Adrenal gland (tissue), 12 donors: ENCODE measurements around the gene NFKBIB. TPM values are rescaled to one million over a fixed set of nuclear protein-coding genes. Genes with fewer than 3 reads are reported as not detected.

Experiments
- DNase-seq, 7 donors: peaks; one replicate each; pipeline ENCODE4 v3.0.0-alpha.2; 2019 to 2020
- H3K27ac ChIP-seq, 5 donors: fragments of 200-600 bp; sonication (generic) in 4 of 5; 1 replicate in 3 of 5; 2 replicates in 2 of 5; pipeline versions ENCODE4 v1.5.1 to v1.8.0; 2016 to 2020; ENCODE audit warnings: mild to moderate bottlenecking in 1 of 5
- H3K27me3 ChIP-seq: fragments of 200-600 bp; 2 replicates; pipeline ENCODE4 v1.8.0; 2021
- H3K36me3 ChIP-seq, 2 donors: fragments of 200-600 bp; replicated peaks in 1 of 2; 1 replicate in 1 of 2; 2 replicates in 1 of 2; pipeline versions ENCODE4 v1.5.1 to v1.8.0; 2018 to 2022
- H3K4me1 ChIP-seq, 2 donors: fragments of 200-600 bp; replicated peaks in 1 of 2; 1 replicate in 1 of 2; 2 replicates in 1 of 2; pipeline versions ENCODE4 v1.5.1 to v1.8.0; 2018 to 2021
- H3K4me3 ChIP-seq, 4 donors: fragments of 200-600 bp; sonication (generic) in 3 of 4; one replicate each; pipeline ENCODE4 v1.5.1; 2016 to 2018
- H3K9me3 ChIP-seq, 3 donors: fragments of 200-600 bp; sonication (generic) in 1 of 3; replicated peaks in 1 of 3; 1 replicate in 2 of 3; 2 replicates in 1 of 3; pipeline versions ENCODE4 v1.5.1 to v1.8.0; 2016 to 2021
- CTCF ChIP-seq, 6 experiments: fragments of 450-650 bp in 4 of 6; fragments of 200-600 bp in 2 of 6; sonication (generic) in 1 of 6; IDR thresholded peaks; 1 replicate in 5 of 6; 2 replicates in 1 of 6; pipeline versions ENCODE4 v1.5.1 to v1.8.0; 2016 to 2021; ENCODE audit warnings: antibody characterized with exemption in 6 of 6, mild to moderate bottlenecking in 2 of 6, moderate library complexity in 1 of 6
- POLR2A ChIP-seq, 2 donors: fragments of 450-650 bp; IDR thresholded peaks; one replicate each; pipeline ENCODE4 v1.6.1; 2017; ENCODE audit warnings: antibody characterized with exemption in 2 of 2, mild to moderate bottlenecking in 2 of 2, moderate library complexity in 1 of 2
- WGBS, 4 donors: extraction: QIAGEN DNeasy Blood & Tissue Kit in 2 of 4; methylation state at CpG; one replicate each; pipeline versions ENCODE4 v1.1.5 to v1.1.7; 2013 to 2017; 5-methylcytosine and 5-hydroxymethylcytosine counted together
- intact Hi-C, 2 donors: fragments of 100-400 bp; cut with DNase I; formaldehyde crosslinking; loops; one replicate each; pipeline versions ENCODE4 v1.14.1 to v1.15.0; 2022 to 2023
- polyA plus RNA-seq, 3 donors: library from polyadenylated mRNA; stranded (reverse); fragments of 200-250 nt in 2 of 3; fragments of 350-450 nt in 1 of 3; fragmentation: Illumina TruSeq in 1 of 3; extraction: RNeasy Lipid Tissue Mini Kit (QIAGEN cat#74804) in 1 of 3; gene quantifications; one replicate each; pipeline ENCODE4 v1.2.3, GENCODE V29; 2013 to 2014
- total RNA-seq, 9 donors: library from RNA; depleted of rRNA in 4 of 9; stranded (reverse); fragments of >200 nt in 4 of 9; fragments of 120-200 nt in 1 of 9; fragmentation: NEBNext Ultra II Directional in 1 of 9; extraction: Animal tissue kit (Norgen Biotek cat#: 25700) in 1 of 9; gene quantifications; one replicate each; pipeline versions ENCODE4 v1.1.0 to v1.2.4, GENCODE V29; 2013 to 2023
- donor health status: healthy with polysubstance abuse.
- donor health status: Bipolar disorder and iron deficiency.
- donor health status: DM: yes; HTN: yes; CAD: no.
- donor health status: DM: no; HTN: no; CAD: no.
- donor health status: DM: no; HTN: no; CAD: no.
- donor health status: DM: yes; HTN: yes; CAD: no.

Gene NFKBIB
- total and polyA plus RNA-seq, 12 donors = 12.4 to 73.0 (median 31.7) TPM

- TF ChIP-seq POLR2A (IDR thresholded peaks at IDR 0.05) (no peak), CTCF (IDR thresholded peaks at IDR 0.05) (no peak)
These were observed 14.2 kb downstream of the NFKBIB start for GRCh38 chr19:38913958-38914357.

GRCh38 chr19:38915329-38916321, 15.9 kb downstream of the NFKBIB start:
- no peaks in the 10 kb centered on the region for H3K36me3 ChIP-seq
- 89 to 92% (median 91%) methylated on average over 28 to 44 of the region's 44 CpGs for WGBS, 4 donors
- H3K4me3 ChIP-seq = no peak overlapping the region
- no peak overlapping the region for H3K27ac ChIP-seq
- intact Hi-C loops = loop anchor here (10.0 kb wide), 2 partner anchors 281 to 291 kb away; no protein-coding TSS in a partner anchor
- DNase-seq = peak in 1 of 7 donors; percentile 13
- H3K4me1 ChIP-seq = peaks cover 0 to 3% of the 10 kb centered on the region in 2 donors
- H3K9me3 ChIP-seq = no peaks in the 10 kb centered on the region
- no peaks in the 10 kb centered on the region for H3K27me3 ChIP-seq
- TF ChIP-seq POLR2A (IDR thresholded peaks at IDR 0.05) (no peak), CTCF (IDR thresholded peaks at IDR 0.05) (no peak)

More at GRCh38 chr19:38913958-38914357, 14.2 kb downstream of the NFKBIB start:
- DNase-seq = no peak
- intact Hi-C loops = loop anchor here (10.0 kb wide), 2 partner anchors 279 to 289 kb away; no protein-coding TSS in a partner anchor
- no peaks in the 10 kb centered on the region for H3K27me3 ChIP-seq
- peaks cover 0 to 3% of the 10 kb centered on the region in 2 donors for H3K4me1 ChIP-seq
- H3K36me3 ChIP-seq = no peaks in the 10 kb centered on the region
- H3K27ac ChIP-seq = no peak overlapping the region
- H3K9me3 ChIP-seq = no peaks in the 10 kb centered on the region
- 84 to 92% (median 91%) methylated on average over 8 of the region's 8 CpGs for WGBS, 4 donors
- H3K4me3 ChIP-seq = no peak overlapping the region

- TF ChIP-seq POLR2A (IDR thresholded peaks at IDR 0.05) = no peak
- no peak for TF ChIP-seq CTCF (IDR thresholded peaks at IDR 0.05)
- WGBS, 4 donors = 69 to 87% (median 73%) methylated on average over 7 to 9 of the region's 9 CpGs
- Histone ChIP-seq H3K4me1 (peaks cover 0 to 3% of the 10 kb centered on the region in 2 donors), H3K27me3 (no peaks in the 10 kb centered on the region), H3K27ac (no peak overlapping the region), H3K4me3 (no peak overlapping the region), H3K36me3 (peaks cover 0 to 10% of the 10 kb centered on the region in 2 donors), H3K9me3 (no peaks in the 10 kb centered on the region)
- intact Hi-C loops = loop anchor here (10.0 kb wide), 2 partner anchors 283 to 293 kb away; no protein-coding TSS in a partner anchor
- DNase-seq = peak in 1 of 7 donors; percentile 9
These were observed 17.7 kb downstream of the NFKBIB start for GRCh38 chr19:38917516-38917915.

- TF ChIP-seq CTCF (IDR thresholded peaks at IDR 0.05) (peak in 4 of 6 experiments; percentile 9 to 25 (median 18)), POLR2A (IDR thresholded peaks at IDR 0.05) (no peak)
- 55 to 100% (median 62%) methylated on average over 3 to 13 of the region's 13 CpGs for WGBS, 4 donors
- Histone ChIP-seq H3K27me3 (no peaks in the 10 kb centered on the region), H3K36me3 (peaks cover 0 to 11% of the 10 kb centered on the region in 2 donors), H3K9me3 (no peaks in the 10 kb centered on the region), H3K4me3 (no peak overlapping the region), H3K27ac (no peak overlapping the region), H3K4me1 (peaks cover 0 to 3% of the 10 kb centered on the region in 2 donors)
- DNase-seq = peak in 6 of 7 donors; percentile 41 to 66 (median 54)
- intact Hi-C loops = loop anchor here (10.0 kb wide), 2 partner anchors 283 to 293 kb away; no protein-coding TSS in a partner anchor
These were observed 18.2 kb downstream of the NFKBIB start for GRCh38 chr19:38917921-38918491.
